Lower lobe of right lung (tissue), 2 donors: Measurements from ENCODE around the gene WNT5B. TPM values are rescaled to one million over a fixed set of nuclear protein-coding genes. Genes with fewer than 3 reads are reported as not detected.
A peak's percentile ranks its signal among the peaks of the same experiment; 100 is the strongest.

Source experiments
- ATAC-seq, 2 donors: fragments of 200-7000 bp; cut with Tn5 transposase; one replicate each; pipeline ENCODE4 v1.9.1; 2020 to 2022; ENCODE audit warnings: mild to moderate bottlenecking in 2 of 2, moderate library complexity in 2 of 2
- DNase-seq: peaks from one replicate; pipeline ENCODE4 v3.0.0-alpha.2; 2020
- H3K27ac ChIP-seq: fragments of 200-600 bp; one replicate; pipeline ENCODE4 v1.8.0; 2022
- H3K27me3 ChIP-seq: fragments of 200-600 bp; one replicate; pipeline ENCODE4 v1.8.0; 2022; ENCODE audit warnings: low read depth
- H3K36me3 ChIP-seq: fragments of 200-600 bp; one replicate; pipeline ENCODE4 v1.8.0; 2022; ENCODE audit warnings: mild to moderate bottlenecking
- H3K4me1 ChIP-seq: fragments of 200-600 bp; one replicate; pipeline ENCODE4 v1.8.0; 2022
- H3K4me3 ChIP-seq: fragments of 200-600 bp; one replicate; pipeline ENCODE4 v1.8.0; 2022; ENCODE audit warnings: mild to moderate bottlenecking
- H3K9me3 ChIP-seq: fragments of 200-600 bp; one replicate; pipeline ENCODE4 v1.8.0; 2022
- intact Hi-C: fragments of 100-400 bp; cut with DNase I; formaldehyde crosslinking; loops from one replicate; pipeline ENCODE4 v1.11.0; 2022
- total RNA-seq: library from RNA; stranded (reverse); fragmentation: NEBNext Ultra II Directional; extraction: Animal tissue kit (Norgen Biotek cat#: 25700); gene quantifications from one replicate; pipeline ENCODE4 v1.2.1, GENCODE V29; 2021
- TF ChIP-seq, protein P1 (sequence below): fragments of 200-600 bp; IDR thresholded peaks from one replicate; pipeline ENCODE4 v1.8.0; 2022; ENCODE audit warnings: antibody characterized with exemption, mild to moderate bottlenecking
- donor health status: DM: no; HTN: yes; CAD: no; lungs with severe emphysema.

The WNT5B gene
- total RNA-seq, 1 donor from 2014 or later: 6.1 TPM

DNA sequence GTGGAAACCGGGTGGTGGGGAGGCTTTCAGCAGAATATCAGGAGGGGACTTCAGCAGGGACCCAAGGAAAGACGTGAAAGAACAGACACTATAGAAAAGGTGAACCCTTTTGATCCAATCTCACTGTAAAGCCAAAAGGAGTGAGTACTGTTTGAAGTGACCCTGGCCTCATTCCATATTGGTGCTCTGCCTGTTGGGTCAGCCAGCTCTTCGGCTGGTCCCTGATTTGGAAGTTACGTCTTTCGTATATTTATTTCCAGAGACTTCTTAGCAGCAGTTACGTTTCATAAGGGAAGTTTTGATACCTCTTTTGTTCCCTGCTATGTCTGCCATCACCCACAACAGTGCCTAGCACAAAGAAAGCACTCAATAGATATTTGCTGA is 21.9 kb downstream of the WNT5B start:
- TF ChIP-seq, protein P1, sequence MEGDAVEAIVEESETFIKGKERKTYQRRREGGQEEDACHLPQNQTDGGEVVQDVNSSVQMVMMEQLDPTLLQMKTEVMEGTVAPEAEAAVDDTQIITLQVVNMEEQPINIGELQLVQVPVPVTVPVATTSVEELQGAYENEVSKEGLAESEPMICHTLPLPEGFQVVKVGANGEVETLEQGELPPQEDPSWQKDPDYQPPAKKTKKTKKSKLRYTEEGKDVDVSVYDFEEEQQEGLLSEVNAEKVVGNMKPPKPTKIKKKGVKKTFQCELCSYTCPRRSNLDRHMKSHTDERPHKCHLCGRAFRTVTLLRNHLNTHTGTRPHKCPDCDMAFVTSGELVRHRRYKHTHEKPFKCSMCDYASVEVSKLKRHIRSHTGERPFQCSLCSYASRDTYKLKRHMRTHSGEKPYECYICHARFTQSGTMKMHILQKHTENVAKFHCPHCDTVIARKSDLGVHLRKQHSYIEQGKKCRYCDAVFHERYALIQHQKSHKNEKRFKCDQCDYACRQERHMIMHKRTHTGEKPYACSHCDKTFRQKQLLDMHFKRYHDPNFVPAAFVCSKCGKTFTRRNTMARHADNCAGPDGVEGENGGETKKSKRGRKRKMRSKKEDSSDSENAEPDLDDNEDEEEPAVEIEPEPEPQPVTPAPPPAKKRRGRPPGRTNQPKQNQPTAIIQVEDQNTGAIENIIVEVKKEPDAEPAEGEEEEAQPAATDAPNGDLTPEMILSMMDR: no peak
- intact Hi-C loops: loop anchor here (5.0 kb wide), 1 partner anchor 136 kb away; no protein-coding TSS in a partner anchor
- H3K4me3 ChIP-seq: no peak overlapping the region
- ATAC-seq (no peak), DNase-seq (no peak)
- peak overlapping the region; percentile 38 for H3K27ac ChIP-seq
- H3K4me1 ChIP-seq: no peaks in the 10 kb centered on the region
- no peaks in the 10 kb centered on the region for H3K9me3 ChIP-seq
- H3K36me3 ChIP-seq: peaks cover 10% of the 10 kb centered on the region
- no peaks in the 10 kb centered on the region for H3K27me3 ChIP-seq

DNA sequence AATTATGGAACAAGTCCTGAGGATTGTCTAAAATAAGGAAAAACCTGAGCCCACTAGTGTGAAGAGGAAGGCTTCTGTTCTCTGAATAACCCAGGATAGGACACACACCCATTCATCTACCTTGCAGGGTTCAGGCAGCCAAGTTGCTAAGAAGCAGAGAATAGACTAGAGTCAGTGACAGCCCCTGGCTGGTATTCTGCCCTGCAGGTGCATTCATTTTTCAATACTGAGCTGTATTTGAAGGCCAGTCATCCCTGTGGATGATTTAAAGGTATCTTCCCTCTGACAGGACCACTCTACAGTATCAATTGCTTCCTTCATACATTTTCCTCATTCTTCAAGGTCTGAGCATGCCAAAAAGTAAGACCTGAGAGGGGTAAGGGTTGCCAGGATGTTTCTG is 22.9 kb downstream of the WNT5B start:
- Histone ChIP-seq H3K9me3 (no peaks in the 10 kb centered on the region), H3K4me3 (no peak overlapping the region), H3K27me3 (no peaks in the 10 kb centered on the region), H3K27ac (no peak overlapping the region), H3K4me1 (no peaks in the 10 kb centered on the region), H3K36me3 (peaks cover 2% of the 10 kb centered on the region)
- intact Hi-C loops: loop anchor here (5.0 kb wide), 1 partner anchor 135 kb away; no protein-coding TSS in a partner anchor
- TF ChIP-seq, protein P1: no peak
- no peak for ATAC-seq
- DNase-seq: no peak

DNA sequence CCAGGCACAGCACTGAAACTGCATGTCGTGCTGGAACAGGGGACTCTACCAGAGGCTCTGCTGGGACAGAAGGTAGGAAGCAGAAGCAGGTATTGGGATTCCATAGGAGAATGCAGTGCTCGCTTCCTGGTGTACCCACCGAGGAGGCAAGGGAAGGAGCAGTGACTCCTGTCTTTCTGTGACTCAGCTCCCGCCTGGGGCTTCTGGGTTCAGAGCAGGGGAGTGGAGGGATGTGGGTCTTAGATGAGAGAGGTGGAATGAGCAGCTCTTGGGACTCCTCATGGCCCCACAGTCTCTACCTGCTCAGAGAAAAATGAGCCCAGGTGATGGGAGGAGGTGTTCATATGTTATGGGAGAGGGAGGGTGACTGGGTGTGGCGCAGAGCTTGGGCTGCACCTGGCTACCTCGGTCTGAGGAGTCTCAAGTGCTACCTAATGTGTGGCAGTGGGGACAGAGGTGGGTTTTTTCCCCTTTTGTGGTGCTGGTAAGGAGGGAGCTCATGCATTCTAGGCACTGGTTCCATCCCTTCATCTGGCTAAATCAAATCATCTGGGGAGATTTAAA is 26.3 kb downstream of the WNT5B start:
- DNase-seq (no peak), ATAC-seq (no peak)
- no peaks in the 10 kb centered on the region for H3K27me3 ChIP-seq
- peaks cover 29% of the 10 kb centered on the region for H3K4me1 ChIP-seq
- no peak overlapping the region for H3K27ac ChIP-seq
- H3K9me3 ChIP-seq: no peaks in the 10 kb centered on the region
- intact Hi-C loops: no loop called here
- H3K4me3 ChIP-seq: no peak overlapping the region
- TF ChIP-seq, protein P1: no peak
- no peaks in the 10 kb centered on the region for H3K36me3 ChIP-seq

DNA sequence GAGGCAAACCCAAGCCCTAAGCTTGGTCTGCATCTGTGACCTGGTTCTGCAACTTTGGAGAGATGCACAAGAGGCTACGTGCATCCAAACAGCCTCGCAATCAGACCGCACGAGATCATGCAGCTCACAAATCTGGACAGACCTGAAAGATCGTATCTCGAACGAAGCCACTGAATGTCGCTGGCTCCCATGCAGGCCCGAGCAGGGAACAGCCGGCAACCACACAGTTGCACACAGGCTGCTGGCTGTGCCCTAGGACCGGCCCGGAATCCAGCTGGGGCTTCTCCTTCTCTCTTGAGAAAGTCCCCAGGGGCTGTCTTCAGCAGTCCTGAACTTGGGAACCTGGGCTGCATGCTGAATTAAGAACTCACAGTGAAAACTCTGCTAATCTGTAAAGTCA is 27.9 kb downstream of the WNT5B start:
- peaks cover 35% of the 10 kb centered on the region for H3K4me1 ChIP-seq
- no peaks in the 10 kb centered on the region for H3K27me3 ChIP-seq
- TF ChIP-seq, protein P1: no peak
- no peak overlapping the region for H3K4me3 ChIP-seq
- ATAC-seq (no peak), DNase-seq (no peak)
- no peaks in the 10 kb centered on the region for H3K36me3 ChIP-seq
- peak overlapping the region; percentile 93 for H3K27ac ChIP-seq
- H3K9me3 ChIP-seq: no peaks in the 10 kb centered on the region
- intact Hi-C loops: no loop called here

DNA sequence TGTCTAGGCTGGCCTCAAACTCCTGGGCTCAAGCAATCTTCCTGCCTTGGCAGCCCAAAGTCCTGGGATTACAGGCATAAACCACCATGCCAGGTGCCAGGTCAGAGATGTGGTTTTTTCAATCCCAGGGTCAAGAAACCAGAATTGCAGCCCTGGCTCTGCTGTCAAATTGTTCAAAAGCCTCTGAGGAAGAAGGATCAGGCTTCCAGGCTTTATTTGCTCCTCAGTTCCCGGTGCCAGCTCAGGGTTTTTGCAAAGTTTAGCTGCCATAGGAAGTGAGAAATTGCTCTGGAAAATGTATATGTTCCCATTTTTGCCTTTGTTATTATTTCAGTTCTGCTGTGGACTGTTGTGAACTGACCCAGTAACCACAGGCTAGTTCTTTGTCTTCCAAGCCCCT is 28.7 kb downstream of the WNT5B start:
- TF ChIP-seq, protein P1: no peak
- ATAC-seq (no peak), DNase-seq (no peak)
- no peak overlapping the region for H3K4me3 ChIP-seq
- peaks cover 35% of the 10 kb centered on the region for H3K4me1 ChIP-seq
- no peaks in the 10 kb centered on the region for H3K36me3 ChIP-seq
- H3K9me3 ChIP-seq: no peaks in the 10 kb centered on the region
- no peaks in the 10 kb centered on the region for H3K27me3 ChIP-seq
- intact Hi-C loops: no loop called here
- H3K27ac ChIP-seq: peak overlapping the region; percentile 93
